DMS79 treated with DMSO at 0.1 percent for 48 hours (cell line): ENCODE measurements around the gene TNFRSF19.
"Not testable (repeated sequence)": the region's sequence is repeated elsewhere in the genome, so short reads cannot be mapped to it uniquely, and the experiment has no call there.

ENCODE experiments used
- DNase-seq: peaks from one replicate; lab custom pipeline; 2025; lab: John Stamatoyannopoulos, UW

TNFRSF19 gene

DNA sequence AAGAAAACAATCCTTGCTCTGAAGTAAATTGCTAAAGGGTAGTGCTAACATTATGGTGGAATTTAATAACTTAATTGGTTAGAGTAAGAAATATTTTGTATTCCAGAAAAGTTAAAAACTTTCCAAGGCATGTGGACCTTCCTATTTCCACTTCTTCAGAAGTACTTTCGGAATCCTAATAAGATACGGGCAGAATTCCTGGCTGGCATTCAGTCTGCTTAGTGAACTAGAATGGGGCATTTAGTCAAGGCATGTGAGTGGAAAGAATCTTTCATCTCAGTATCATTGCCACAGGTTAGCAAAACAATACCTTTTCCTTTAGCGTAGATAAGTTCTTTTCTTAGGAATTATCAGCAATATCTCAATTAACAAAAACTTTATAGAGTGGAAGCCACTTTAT is 85.1 kb downstream of the TNFRSF19 start:
- no peak for DNase-seq

GRCh38 chr13:23656637-23657371 is 86.6 kb downstream of the TNFRSF19 start:
- no peak for DNase-seq

DNA sequence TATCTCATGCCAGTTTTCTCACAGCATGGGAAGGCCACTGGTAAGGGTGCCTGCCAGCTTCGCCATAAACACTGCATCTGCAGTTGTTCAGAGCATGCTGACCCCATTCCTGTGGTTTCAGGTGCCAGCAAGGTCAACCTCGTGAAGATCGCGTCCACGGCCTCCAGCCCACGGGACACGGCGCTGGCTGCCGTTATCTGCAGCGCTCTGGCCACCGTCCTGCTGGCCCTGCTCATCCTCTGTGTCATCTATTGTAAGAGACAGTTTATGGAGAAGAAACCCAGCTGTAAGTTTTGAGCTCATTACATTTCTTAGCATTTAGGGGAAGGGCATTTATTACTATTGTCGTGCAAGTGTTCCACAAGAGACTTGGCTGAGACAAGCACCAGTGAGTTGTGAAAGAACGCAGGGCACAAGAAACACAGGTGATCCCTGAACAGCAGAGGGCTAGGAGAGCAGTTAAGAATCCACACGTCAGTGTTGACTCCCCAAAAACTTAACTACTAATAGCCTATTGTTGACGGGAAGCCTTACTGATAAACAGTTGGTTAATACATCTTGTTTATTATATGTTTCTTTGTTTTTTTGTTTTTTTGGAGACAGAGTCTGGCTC is 88.8 kb downstream of the TNFRSF19 start:
- no peak for DNase-seq

DNA sequence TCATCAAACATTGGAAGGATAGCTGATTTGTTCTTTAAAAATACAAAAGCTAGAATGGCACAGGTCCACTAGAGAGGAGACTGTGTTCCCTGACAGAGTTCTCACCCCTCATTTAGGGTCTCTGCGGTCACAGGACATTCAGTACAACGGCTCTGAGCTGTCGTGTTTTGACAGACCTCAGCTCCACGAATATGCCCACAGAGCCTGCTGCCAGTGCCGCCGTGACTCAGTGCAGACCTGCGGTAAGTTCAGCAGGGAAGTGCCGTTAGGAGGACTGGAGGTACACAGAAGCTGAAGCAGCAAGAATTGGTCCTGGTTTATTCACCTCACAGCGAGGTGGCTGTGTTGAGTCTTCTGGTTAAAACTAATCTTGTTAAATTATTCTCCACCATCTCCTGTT is 90.0 kb downstream of the TNFRSF19 start:
- no peak for DNase-seq

DNA sequence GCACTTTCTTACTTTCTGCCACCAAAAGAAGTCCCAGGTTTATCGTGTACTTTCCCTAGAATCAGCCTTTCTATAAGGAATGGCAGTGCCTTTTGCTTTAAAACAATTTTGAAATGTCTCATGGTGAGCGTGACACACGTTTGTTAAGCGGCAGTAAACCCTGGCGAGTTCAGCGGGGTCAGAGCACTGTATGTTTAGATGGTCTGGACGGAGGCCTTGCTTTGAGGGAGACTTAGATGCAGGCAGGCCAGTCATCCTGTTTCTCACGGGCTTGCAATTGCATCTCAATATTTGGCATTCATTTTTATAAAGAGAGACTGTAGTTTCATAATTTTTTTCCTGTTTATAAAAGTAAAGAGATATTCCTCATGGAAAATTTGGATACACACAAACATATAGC is 96.4 kb downstream of the TNFRSF19 start:
- DNase-seq: no peak

GRCh38 chr13:23667750-23668149 is 97.5 kb downstream of the TNFRSF19 start:
- DNase-seq: no peak

DNA sequence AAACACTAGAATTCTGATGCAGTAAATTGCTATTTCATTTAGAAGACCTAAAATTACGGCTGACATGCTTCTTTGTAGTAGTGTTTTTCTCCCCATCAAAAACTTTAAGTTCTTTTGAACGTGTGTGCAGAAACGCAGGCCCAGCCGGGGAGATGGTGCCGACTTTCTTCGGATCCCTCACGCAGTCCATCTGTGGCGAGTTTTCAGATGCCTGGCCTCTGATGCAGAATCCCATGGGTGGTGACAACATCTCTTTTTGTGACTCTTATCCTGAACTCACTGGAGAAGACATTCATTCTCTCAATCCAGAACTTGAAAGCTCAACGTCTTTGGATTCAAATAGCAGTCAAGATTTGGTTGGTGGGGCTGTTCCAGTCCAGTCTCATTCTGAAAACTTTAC is 98.3 kb downstream of the TNFRSF19 start:
- no peak for DNase-seq

DNA sequence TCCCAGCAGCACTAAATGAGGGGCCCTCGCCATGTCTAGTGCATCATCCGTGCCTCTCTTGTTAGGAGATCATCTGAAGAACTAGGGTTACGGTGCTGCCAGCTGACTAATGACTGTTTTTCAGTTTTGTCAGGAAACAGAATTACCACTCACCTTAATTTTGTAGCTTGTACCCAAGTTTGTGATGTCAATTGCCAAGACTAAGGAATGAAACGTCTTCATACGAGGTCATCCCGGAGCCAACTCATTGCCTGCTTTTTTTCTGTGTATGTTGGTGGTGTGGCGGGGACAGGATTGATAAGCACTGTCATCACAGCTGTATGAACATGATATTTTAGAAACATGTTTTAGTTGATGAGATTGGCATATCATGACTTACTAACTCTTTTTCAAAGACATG is 100.6 kb downstream of the TNFRSF19 start:
- no peak for DNase-seq

- DNase-seq: no peak
Measured at GRCh38 chr13:23671377-23671776, 101.2 kb downstream of the TNFRSF19 start.

DNA sequence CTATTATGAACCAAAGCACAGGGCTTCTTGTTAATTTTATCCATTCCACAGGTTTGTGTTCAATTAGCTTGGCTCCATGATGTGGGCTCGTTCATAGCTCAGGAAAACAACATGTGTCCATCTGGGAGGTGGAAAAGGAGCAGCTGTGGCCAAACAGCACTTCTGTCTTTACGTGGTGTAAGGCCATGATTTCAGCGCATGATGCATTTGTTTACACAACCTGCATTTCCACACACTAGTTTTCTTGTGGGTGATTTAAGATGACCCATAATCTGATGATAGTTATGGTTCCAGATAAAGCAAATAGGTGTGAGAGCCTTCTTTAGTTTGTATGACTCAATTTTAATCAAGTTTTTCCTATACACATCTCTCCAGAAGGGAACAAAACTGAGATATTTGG is 101.7 kb downstream of the TNFRSF19 start:
- no peak for DNase-seq

- no peak for DNase-seq
Measured at GRCh38 chr13:23672616-23673015, 102.4 kb downstream of the TNFRSF19 start.

DNA sequence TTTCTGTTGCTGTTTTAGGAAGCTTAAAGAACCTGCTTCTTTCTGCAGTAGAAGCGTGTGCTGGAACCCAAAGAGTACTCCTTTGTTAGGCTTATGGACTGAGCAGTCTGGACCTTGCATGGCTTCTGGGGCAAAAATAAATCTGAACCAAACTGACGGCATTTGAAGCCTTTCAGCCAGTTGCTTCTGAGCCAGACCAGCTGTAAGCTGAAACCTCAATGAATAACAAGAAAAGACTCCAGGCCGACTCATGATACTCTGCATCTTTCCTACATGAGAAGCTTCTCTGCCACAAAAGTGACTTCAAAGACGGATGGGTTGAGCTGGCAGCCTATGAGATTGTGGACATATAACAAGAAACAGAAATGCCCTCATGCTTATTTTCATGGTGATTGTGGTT is 103.1 kb downstream of the TNFRSF19 start:
- DNase-seq: no peak

DNA sequence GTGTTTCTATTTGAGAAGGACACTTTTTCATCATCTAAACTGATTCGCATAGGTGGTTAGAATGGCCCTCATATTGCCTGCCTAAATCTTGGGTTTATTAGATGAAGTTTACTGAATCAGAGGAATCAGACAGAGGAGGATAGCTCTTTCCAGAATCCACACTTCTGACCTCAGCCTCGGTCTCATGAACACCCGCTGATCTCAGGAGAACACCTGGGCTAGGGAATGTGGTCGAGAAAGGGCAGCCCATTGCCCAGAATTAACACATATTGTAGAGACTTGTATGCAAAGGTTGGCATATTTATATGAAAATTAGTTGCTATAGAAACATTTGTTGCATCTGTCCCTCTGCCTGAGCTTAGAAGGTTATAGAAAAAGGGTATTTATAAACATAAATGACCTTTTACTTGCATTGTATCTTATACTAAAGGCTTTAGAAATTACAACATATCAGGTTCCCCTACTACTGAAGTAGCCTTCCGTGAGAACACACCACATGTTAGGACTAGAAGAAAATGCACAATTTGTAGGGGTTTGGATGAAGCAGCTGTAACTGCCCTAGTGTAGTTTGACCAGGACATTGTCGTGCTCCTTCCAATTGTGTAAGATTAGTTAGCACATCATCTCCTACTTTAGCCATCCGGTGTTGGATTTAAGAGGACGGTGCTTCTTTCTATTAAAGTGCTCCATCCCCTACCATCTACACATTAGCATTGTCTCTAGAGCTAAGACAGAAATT is 103.8 kb downstream of the TNFRSF19 start:
- no peak for DNase-seq

DNA sequence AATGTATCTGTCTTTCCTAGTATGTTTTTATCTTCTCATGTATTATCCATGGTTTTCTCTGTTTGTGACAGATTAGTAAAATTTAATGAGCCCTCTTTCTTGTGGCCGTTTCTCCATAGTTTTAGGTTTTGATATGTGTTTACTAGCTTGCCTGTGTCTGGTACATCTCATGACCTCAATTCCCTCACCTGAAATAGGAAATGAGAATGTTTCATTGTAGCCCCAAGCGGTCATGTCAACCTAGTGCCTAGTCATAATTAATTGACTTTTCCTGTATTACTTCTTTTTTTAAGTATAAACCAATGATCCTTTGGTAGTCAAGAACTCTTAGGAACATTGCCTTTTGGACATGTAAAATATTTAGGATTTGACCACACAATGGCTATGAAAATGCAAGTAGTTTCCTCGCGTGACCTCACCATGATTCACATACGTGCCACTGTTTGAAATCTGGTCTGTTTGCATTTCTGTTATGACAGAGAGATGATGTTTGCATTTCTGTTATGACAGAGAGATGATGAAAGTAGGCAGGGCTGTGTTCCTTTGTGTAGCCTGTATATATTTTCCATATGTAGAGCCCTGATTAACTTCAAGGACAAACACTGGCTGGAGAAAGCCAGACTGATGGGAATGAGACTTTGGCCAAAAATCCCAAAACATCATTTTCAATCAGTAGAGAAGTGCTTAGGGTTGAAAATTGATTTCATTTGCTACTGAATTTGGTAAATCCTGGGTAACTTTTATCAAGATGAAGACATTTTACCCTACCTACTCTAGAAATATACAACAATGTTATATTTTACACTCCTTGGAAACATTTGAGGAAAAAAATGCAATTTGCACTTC is 104.8 kb downstream of the TNFRSF19 start:
- DNase-seq: no peak

- DNase-seq: not testable (repeated sequence)
Measured at GRCh38 chr13:23677679-23678288, 107.6 kb downstream of the TNFRSF19 start.

DNA sequence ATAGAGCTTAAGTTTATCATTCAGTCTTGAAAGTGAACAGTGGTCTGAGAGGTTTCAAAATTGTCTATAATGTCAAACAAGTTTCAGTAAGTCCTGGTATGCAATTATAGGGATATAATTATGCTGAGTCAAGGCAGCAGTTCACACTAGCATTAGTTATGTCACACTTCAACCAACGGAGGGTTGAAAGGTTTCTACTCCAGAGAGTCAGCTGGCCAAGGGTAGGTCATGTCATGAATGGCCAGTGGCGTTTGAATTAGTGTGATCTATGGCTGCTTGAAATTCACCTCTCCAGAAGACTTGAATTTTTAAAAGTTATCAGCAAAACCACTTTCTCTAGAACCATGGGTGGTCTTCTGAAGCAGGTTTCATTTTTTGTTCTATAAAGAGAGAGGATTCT is 108.6 kb downstream of the TNFRSF19 start:
- no peak for DNase-seq

- DNase-seq: no peak
Measured at GRCh38 chr13:23679220-23679619, 109.0 kb downstream of the TNFRSF19 start.

DNA sequence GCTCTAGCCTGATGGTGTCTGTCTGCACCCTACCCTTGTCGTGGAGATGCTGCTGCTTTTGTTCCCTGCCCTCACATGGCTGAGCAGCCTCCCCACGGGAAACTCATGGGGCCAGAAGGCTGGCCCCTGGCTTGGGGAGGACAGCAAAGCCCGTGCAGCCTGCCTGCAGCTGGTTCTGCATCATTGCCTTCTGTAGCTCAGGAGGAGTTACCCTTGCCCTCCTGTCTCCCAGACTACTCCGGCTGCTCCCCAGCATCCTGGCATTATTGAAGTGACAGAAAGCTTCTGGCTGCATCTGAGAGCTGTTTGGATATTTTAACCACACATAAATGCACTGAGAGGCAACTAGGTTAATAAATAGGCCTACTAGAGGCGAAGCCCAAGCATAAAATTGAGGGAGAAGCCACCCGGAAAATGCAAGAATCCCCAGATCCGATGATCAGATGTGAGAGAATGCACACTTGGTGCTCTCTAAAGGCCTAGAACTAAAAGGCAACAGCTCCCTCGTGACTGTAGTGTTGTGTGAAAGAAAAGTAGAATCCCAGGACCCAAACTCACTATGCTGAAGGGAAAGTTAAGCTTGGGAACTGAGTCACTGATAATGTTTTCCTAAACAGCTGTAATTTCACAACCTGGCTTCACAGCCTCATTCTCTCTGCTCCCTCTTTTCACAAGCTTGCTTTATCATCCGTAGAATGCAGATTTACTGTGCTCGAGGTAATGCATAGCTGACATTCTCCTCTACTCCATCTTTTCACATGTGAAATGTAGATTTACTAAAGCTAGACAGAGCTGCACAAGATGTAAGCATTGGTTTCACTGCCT is 110.8 kb downstream of the TNFRSF19 start:
- no peak for DNase-seq

DNA sequence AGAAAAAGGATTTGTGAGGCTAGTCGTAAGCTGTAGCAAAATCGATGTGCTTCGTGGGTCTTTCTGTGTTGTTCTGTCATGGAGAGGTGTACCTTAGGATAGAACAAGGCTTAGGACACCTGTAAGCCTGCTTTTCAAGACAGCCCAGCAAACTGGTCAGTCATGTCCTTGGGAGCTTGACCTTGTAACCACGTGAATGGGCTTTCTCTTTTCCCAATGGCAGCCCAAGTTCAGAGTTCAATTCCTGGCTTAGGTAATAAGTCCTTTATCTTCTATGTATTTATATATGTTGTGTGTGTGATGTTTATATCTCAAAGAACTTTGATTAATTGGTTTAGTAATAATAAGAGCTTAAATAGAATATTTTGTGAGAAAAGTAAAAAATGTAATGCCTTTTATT is 112.9 kb downstream of the TNFRSF19 start:
- DNase-seq: no peak

DNA sequence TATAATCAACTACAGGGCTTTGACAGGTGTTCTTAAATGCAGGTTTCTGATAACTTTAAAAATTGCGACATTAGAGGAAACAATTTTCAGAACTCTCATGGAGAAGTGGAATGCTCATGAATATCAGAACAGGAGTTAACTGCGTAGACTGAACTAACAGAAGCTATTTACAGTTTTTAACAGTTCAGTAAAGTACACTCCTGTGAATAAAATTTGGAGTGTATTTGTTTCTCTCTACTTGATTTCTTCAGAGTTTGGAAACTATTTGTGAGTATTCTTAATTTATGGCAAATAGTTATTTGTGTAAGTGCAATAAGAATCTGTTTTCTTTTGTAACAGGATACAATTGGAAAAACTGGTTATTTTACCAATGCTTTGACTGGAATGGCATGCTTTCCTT is 114.4 kb downstream of the TNFRSF19 start:
- no peak for DNase-seq

DNA sequence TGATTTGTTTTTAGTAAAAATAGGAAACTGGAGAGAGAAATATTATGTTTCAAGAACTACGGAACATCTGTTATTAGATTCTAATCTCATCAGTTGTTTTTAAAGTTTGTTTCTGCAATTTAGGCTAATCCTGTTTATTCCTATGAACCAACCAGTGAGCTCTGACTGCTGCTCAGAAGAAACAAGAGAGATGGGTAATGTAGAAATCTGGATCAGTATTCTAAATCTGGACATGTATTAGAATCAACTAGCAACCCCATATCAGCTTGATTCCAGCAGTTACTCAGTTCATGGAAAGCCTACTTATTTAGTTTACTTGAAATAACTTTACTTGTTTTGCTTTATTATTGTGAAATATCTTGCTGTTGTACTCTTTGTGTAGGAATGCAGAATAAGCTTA is 115.2 kb downstream of the TNFRSF19 start:
- DNase-seq: no peak
